Ovary (tissue), 9 donors: ENCODE data around the gene PNPLA2. TPM values are rescaled to one million over a fixed set of nuclear protein-coding genes. Genes with fewer than 3 reads are reported as not detected.

Source experiments
- DNase-seq, 5 donors: peaks; one replicate each; pipeline ENCODE4 v3.0.0-alpha.2; 2019 to 2020
- H3K27ac ChIP-seq, 2 donors: fragments of 200-600 bp; one replicate each; pipeline versions ENCODE4 v1.5.1 to v1.8.0; 2019 to 2022
- H3K27me3 ChIP-seq: fragments of 200-600 bp; one replicate; pipeline ENCODE4 v1.8.0; 2022
- H3K36me3 ChIP-seq: fragments of 200-600 bp; sonication (generic); one replicate; pipeline ENCODE4 v1.5.1; 2019
- H3K4me1 ChIP-seq: one replicate; pipeline ENCODE4 v1.8.1; 2013; ENCODE audit warnings: mild to moderate bottlenecking, moderate library complexity; ENCODE audit not compliant: insufficient read depth
- H3K4me3 ChIP-seq: fragments of 200-600 bp; sonication (generic); one replicate; pipeline ENCODE4 v1.5.1; 2017
- H3K9me3 ChIP-seq, 2 donors: fragments of 200-600 bp in 1 of 2; sonication (generic) in 1 of 2; one replicate each; pipeline versions ENCODE4 v1.5.1 to v1.8.1; 2013 to 2019; ENCODE audit warnings: mild to moderate bottlenecking in 1 of 2, moderate library complexity in 1 of 2
- EP300 ChIP-seq: sonication (generic); formaldehyde crosslinking; IDR thresholded peaks from one replicate; pipeline ENCODE4 v1.6.1; 2017; ENCODE audit warnings: antibody characterized with exemption
- POLR2A ChIP-seq: fragments of 450-650 bp; IDR thresholded peaks from one replicate; pipeline ENCODE4 v1.6.1; 2017; ENCODE audit warnings: antibody characterized with exemption, mild to moderate bottlenecking, moderate library complexity
- WGBS, 3 donors: extraction: QIAGEN DNeasy Blood & Tissue Kit in 1 of 3; methylation state at CpG; one replicate each; pipeline versions ENCODE4 v1.1.5 to v1.1.7; 2013 to 2017; 5-methylcytosine and 5-hydroxymethylcytosine counted together
- intact Hi-C, 4 donors: fragments of 100-400 bp; cut with DNase I; formaldehyde crosslinking; loops; one replicate each; pipeline versions ENCODE4 v1.11.0 to v1.15.1; 2022 to 2023
- polyA plus RNA-seq, 2 donors: library from polyadenylated mRNA; stranded (reverse); fragments of 200-250 nt in 1 of 2; fragments of 350-450 nt in 1 of 2; fragmentation: Illumina TruSeq in 1 of 2; extraction: RNeasy Lipid Tissue Mini Kit (QIAGEN cat#74804) in 1 of 2; gene quantifications; one replicate each; pipeline ENCODE4 v1.2.3, GENCODE V29; 2013 to 2014
- total RNA-seq, 7 donors: library from RNA; depleted of rRNA in 2 of 7; stranded (reverse); fragments of >200 nt in 2 of 7; fragmentation: NEBNext Ultra II Directional in 3 of 7; extraction: Animal tissue kit (Norgen Biotek cat#: 25700) in 3 of 7; gene quantifications; one replicate each; pipeline versions ENCODE4 v1.1.0 to v1.2.4, GENCODE V29; 2016 to 2023
- TF ChIP-seq, protein P1 (sequence below), 3 donors: fragments of 450-650 bp in 2 of 3; fragments of 200-600 bp in 1 of 3; IDR thresholded peaks; one replicate each; pipeline versions ENCODE4 v1.5.1 to v1.8.0; 2016 to 2022; ENCODE audit warnings: antibody characterized with exemption in 3 of 3, mild to moderate bottlenecking in 1 of 3
- donor health status: DM: no; HTN: no; CAD: no; lungs with moderate emphysema.
- donor health status: DM: no; HTN: no; CAD: no.
- donor health status: Bipolar disorder and iron deficiency.
- donor health status: DM: yes; HTN: yes; CAD: no.
- donor health status: DM: no; HTN: no; CAD: no.
- donor health status: DM: yes; HTN: yes; CAD: no.

Gene PNPLA2
- total and polyA plus RNA-seq, 9 donors: 12.9 to 98.2 (median 83.0) TPM

DNA sequence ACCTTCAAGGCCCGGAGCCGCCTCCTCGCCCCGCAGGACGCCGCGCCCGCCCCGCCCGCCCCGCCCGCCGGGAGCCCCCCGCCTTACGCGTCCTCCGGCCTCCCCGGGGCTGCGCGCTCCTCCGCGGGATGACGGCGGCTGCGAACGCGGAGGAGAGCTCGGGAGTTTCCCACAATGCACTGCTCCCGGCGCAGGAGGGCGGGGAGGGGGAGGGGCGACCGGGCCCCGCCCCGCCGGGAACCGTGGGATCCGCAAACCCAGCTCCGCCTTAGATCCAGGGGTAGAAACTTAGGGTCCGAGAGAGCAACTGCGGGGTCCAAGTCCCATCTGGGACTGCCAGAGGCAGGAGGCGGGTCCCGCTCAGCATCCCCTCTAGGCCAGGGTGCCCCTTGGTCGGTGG is 28.8 kb upstream of the PNPLA2 start, which contains the start of gene CEND1:
Gene CEND1 (minus strand): TSS at position 148 of the 400 bp plus-strand sequence. CDS start 1,514 bp downstream, outside the sequence.
- DNase-seq: no peak
- Histone ChIP-seq H3K36me3 (no peaks in the 10 kb centered on the region), H3K27me3 (no peaks in the 10 kb centered on the region), H3K4me3 (no peak within 1 kb of the TSS), H3K27ac (no peak within 1 kb of the TSS), H3K4me1 (peaks cover 2% of the 10 kb centered on the region), H3K9me3 (no peaks in the 10 kb centered on the region)
- 2 to 3% (median 3%) methylated on average over 21 to 44 of the region's 44 CpGs for WGBS, 3 donors
- TF ChIP-seq EP300: no peak
- intact Hi-C loops: no loop called here

DNA sequence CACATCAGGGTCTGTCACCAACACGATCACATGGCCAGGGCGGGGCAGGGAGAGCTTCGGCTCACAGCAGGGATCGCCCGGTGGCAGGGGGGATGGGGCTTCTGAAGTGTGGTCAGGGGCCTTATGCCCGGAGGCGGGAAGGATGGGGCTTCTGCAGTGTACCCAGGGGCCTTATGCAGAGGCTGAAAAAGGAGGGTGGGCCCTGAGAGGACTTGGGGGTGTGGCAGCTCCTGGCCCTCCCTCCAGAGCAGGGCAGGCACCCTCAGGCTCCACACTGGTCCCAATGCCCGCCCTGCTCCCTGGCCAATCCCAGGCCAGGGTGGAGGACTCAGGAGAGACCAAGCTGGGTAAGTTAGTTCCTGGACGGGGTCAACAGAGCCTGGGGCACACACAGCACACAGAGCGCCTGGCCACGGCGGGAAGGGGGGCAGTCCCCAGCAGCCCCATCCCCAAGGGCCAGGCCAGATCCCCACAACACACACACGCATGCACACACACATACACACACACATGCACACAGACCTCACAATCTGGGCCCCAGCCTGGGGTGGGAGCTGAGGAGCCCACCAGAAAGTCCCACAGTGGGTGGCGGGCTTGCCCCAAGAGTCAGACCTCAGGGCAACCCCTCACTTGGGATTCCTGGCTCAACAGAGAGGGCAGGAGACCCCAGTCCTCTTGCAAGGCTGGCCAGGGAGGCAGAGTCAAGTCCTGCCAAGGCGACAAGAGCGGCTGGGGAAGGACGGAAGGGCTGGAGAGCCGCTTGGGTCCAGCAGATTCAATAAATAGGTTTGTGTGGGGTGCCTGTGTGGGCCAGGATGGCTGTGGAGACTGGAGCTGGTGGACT is 27.8 kb upstream of the PNPLA2 start:
- H3K27ac ChIP-seq: no peak overlapping the region
- no peaks in the 10 kb centered on the region for H3K27me3 ChIP-seq
- peak in 1 of 5 donors; percentile 26 for DNase-seq
- H3K4me3 ChIP-seq: no peak overlapping the region
- H3K9me3 ChIP-seq: no peaks in the 10 kb centered on the region
- TF ChIP-seq, protein P1, sequence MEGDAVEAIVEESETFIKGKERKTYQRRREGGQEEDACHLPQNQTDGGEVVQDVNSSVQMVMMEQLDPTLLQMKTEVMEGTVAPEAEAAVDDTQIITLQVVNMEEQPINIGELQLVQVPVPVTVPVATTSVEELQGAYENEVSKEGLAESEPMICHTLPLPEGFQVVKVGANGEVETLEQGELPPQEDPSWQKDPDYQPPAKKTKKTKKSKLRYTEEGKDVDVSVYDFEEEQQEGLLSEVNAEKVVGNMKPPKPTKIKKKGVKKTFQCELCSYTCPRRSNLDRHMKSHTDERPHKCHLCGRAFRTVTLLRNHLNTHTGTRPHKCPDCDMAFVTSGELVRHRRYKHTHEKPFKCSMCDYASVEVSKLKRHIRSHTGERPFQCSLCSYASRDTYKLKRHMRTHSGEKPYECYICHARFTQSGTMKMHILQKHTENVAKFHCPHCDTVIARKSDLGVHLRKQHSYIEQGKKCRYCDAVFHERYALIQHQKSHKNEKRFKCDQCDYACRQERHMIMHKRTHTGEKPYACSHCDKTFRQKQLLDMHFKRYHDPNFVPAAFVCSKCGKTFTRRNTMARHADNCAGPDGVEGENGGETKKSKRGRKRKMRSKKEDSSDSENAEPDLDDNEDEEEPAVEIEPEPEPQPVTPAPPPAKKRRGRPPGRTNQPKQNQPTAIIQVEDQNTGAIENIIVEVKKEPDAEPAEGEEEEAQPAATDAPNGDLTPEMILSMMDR (IDR thresholded peaks at IDR 0.05): no peak
- TF ChIP-seq EP300 (no peak), POLR2A (no peak)
- no peaks in the 10 kb centered on the region for H3K36me3 ChIP-seq
- WGBS, 3 donors: 54 to 65% (median 62%) methylated on average over 16 to 18 of the region's 18 CpGs
- intact Hi-C loops: no loop called here
- peaks cover 8% of the 10 kb centered on the region for H3K4me1 ChIP-seq

DNA sequence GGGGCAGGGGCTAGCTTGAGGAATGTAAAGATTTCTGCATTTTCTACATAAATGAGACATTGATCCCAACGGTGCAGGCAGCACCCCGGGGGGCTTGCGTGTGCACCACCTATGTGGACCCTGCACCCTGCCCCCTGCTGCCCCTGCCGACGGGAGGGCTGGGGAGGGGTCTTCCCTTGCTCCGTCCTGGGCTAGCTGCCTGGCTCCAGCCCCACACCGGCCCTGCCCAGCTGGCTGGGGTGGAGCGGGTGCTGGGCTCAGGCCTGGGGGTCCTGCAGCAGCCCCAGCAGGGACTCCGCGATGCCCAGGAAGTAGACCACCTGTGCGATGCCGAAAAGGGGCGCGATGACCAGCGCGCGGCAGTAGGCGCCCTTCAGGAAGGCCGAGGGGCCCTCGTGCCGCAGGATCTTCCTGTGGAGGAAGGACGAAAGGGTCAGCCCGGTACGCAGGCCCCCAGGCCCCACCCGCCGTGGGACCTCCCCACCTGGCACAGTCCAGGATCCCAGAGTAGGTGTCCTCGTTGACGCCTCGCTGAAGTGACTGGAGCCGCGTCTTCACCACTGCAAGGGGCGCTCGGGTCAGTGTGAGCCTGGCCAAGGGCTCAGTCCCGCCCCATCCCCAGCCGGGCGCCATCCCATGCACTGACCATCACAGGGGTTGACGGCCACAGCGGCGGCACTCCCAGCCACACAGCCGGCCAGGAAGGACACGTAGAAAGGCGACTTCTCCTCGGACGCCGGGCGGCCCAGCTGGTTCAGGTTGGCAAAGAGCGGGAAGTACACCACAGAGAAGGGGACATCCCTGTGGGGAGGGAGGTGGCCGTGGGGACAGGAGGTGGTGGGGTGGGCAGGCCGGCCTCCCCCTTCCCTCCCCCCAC is 26.8 kb upstream of the PNPLA2 start:
- no peaks in the 10 kb centered on the region for H3K36me3 ChIP-seq
- intact Hi-C loops: no loop called here
- peaks cover 13% of the 10 kb centered on the region for H3K4me1 ChIP-seq
- no peak overlapping the region for H3K27ac ChIP-seq
- TF ChIP-seq POLR2A: no peak
- TF ChIP-seq, protein P1 (IDR thresholded peaks at IDR 0.05): no peak
- TF ChIP-seq EP300: no peak
- WGBS, 3 donors: 83 to 92% (median 89%) methylated on average over 46 to 49 of the region's 49 CpGs
- no peaks in the 10 kb centered on the region for H3K27me3 ChIP-seq
- DNase-seq: peak in 2 of 5 donors; percentile 26 to 46
- no peaks in the 10 kb centered on the region for H3K9me3 ChIP-seq
- H3K4me3 ChIP-seq: no peak overlapping the region

DNA sequence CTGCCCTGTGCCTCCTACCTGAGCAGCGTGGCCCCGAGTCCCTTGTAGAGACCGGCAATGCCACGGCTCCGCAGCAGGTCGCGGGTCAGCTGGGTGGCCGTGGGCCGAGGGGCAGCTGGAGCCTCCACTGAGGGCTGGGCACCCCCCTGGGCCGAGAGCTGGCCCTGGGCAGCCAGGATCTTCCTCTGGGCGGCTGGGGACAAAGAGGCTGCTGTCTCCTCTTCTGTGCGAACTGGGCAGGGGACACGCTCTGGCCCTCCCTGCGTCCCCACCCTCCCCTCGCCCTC is 26.2 kb upstream of the PNPLA2 start:
- no peaks in the 10 kb centered on the region for H3K36me3 ChIP-seq
- H3K4me1 ChIP-seq: peaks cover 13% of the 10 kb centered on the region
- intact Hi-C loops: no loop called here
- DNase-seq: no peak
- no peak overlapping the region for H3K4me3 ChIP-seq
- 89 to 92% (median 92%) methylated on average over 15 of the region's 15 CpGs for WGBS, 3 donors
- TF ChIP-seq EP300: no peak
- TF ChIP-seq POLR2A: no peak
- TF ChIP-seq, protein P1 (IDR thresholded peaks at IDR 0.05): no peak
- no peaks in the 10 kb centered on the region for H3K9me3 ChIP-seq
- H3K27ac ChIP-seq: no peak overlapping the region
- H3K27me3 ChIP-seq: no peaks in the 10 kb centered on the region
